Measurements from ENCODE around the gene PDGFC. TPM values are rescaled to one million over a fixed set of nuclear protein-coding genes. Genes with fewer than 3 reads are reported as not detected.

PDGFC gene
- total and polyA plus RNA-seq, 2 of the 13 experiments (the other 11 are each of a cell fraction or from before 2014, with no cell fraction given): 4.6 to 9.1 TPM

DNA sequence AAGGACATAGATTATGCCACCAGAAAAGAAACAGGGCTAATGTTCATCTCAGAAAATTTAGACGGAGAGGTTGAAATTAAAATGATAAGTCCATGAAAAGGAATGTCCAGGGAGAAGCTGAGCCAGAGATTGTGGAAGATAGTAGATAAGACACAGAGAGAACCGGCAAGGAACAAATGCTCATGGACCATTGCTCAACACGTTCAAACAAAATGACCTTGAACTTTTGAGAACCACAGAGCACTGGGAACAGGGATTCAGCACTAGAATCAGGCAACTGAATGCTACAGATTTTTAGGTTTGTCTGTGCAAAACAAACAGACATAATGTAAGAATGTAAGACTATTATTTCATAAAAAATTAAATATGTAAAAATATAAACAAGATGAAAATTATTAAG, 206.3 kb downstream of the PDGFC start (continued):
- no peak for TF ChIP-seq SP140L (CRISPR knock-in tag; IDR thresholded peaks at IDR 0.05; ENCODE audit: borderline replicate concordance)
- TF ChIP-seq CAMTA2 (CRISPR knock-in tag; IDR thresholded peaks at IDR 0.05; ENCODE audit: borderline replicate concordance): no peak
- no peak for TF ChIP-seq RAD21 (CRISPR knock-in tag; IDR thresholded peaks at IDR 0.05)
- no peak for TF ChIP-seq ZNF253 (CRISPR knock-in tag; IDR thresholded peaks at IDR 0.05; ENCODE audit: borderline replicate concordance)
- no peak for TF ChIP-seq ZNF460 (CRISPR knock-in tag; IDR thresholded peaks at IDR 0.05; ENCODE audit: borderline replicate concordance)
- no peak for TF ChIP-seq KDM2A (CRISPR knock-in tag; IDR thresholded peaks at IDR 0.05; ENCODE audit: borderline replicate concordance, low read depth)
- no peak for TF ChIP-seq ZNF430 (CRISPR knock-in tag; IDR thresholded peaks at IDR 0.05)
- TF ChIP-seq, protein P1, sequence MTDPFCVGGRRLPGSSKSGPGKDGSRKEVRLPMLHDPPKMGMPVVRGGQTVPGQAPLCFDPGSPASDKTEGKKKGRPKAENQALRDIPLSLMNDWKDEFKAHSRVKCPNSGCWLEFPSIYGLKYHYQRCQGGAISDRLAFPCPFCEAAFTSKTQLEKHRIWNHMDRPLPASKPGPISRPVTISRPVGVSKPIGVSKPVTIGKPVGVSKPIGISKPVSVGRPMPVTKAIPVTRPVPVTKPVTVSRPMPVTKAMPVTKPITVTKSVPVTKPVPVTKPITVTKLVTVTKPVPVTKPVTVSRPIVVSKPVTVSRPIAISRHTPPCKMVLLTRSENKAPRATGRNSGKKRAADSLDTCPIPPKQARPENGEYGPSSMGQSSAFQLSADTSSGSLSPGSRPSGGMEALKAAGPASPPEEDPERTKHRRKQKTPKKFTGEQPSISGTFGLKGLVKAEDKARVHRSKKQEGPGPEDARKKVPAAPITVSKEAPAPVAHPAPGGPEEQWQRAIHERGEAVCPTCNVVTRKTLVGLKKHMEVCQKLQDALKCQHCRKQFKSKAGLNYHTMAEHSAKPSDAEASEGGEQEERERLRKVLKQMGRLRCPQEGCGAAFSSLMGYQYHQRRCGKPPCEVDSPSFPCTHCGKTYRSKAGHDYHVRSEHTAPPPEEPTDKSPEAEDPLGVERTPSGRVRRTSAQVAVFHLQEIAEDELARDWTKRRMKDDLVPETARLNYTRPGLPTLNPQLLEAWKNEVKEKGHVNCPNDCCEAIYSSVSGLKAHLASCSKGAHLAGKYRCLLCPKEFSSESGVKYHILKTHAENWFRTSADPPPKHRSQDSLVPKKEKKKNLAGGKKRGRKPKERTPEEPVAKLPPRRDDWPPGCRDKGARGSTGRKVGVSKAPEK (CRISPR knock-in tag; IDR thresholded peaks at IDR 0.05; ENCODE audit: borderline replicate concordance): no peak
- no peak for TF ChIP-seq MAF1 (CRISPR knock-in tag; IDR thresholded peaks at IDR 0.05; ENCODE audit: borderline replicate concordance)
- TF ChIP-seq ZNF678 (CRISPR knock-in tag; IDR thresholded peaks at IDR 0.05): no peak
- TF ChIP-seq ZBTB3 (CRISPR knock-in tag; IDR thresholded peaks at IDR 0.05; ENCODE audit: borderline replicate concordance, low read depth): no peak
- no peak for TF ChIP-seq ONECUT2 (CRISPR knock-in tag; IDR thresholded peaks at IDR 0.05)
- no peak for TF ChIP-seq ZNF24 (IDR thresholded peaks at IDR 0.05)
- TF ChIP-seq, protein P2, sequence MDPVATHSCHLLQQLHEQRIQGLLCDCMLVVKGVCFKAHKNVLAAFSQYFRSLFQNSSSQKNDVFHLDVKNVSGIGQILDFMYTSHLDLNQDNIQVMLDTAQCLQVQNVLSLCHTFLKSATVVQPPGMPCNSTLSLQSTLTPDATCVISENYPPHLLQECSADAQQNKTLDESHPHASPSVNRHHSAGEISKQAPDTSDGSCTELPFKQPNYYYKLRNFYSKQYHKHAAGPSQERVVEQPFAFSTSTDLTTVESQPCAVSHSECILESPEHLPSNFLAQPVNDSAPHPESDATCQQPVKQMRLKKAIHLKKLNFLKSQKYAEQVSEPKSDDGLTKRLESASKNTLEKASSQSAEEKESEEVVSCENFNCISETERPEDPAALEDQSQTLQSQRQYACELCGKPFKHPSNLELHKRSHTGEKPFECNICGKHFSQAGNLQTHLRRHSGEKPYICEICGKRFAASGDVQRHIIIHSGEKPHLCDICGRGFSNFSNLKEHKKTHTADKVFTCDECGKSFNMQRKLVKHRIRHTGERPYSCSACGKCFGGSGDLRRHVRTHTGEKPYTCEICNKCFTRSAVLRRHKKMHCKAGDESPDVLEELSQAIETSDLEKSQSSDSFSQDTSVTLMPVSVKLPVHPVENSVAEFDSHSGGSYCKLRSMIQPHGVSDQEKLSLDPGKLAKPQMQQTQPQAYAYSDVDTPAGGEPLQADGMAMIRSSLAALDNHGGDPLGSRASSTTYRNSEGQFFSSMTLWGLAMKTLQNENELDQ (CRISPR knock-in tag; IDR thresholded peaks at IDR 0.05; ENCODE audit: borderline replicate concordance): no peak
- TF ChIP-seq GZF1 (CRISPR knock-in tag; IDR thresholded peaks at IDR 0.05): no peak
- peak; percentile 52; the same call in 1 of the 2 replicates for TF ChIP-seq RXRB (CRISPR knock-in tag; IDR thresholded peaks at IDR 0.05; ENCODE audit: borderline replicate concordance)
- TF ChIP-seq ZSCAN30 (CRISPR knock-in tag; IDR thresholded peaks at IDR 0.05): no peak
- TF ChIP-seq NR2C2 (CRISPR knock-in tag; IDR thresholded peaks at IDR 0.05; ENCODE audit: borderline replicate concordance): no peak
- TF ChIP-seq ZNF335 (CRISPR knock-in tag; IDR thresholded peaks at IDR 0.05): no peak
- TF ChIP-seq, protein P3, sequence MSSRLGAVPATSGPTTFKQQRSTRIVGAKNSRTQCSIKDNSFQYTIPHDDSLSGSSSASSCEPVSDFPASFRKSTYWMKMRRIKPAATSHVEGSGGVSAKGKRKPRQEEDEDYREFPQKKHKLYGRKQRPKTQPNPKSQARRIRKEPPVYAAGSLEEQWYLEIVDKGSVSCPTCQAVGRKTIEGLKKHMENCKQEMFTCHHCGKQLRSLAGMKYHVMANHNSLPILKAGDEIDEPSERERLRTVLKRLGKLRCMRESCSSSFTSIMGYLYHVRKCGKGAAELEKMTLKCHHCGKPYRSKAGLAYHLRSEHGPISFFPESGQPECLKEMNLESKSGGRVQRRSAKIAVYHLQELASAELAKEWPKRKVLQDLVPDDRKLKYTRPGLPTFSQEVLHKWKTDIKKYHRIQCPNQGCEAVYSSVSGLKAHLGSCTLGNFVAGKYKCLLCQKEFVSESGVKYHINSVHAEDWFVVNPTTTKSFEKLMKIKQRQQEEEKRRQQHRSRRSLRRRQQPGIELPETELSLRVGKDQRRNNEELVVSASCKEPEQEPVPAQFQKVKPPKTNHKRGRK (CRISPR knock-in tag; IDR thresholded peaks at IDR 0.05): no peak

Measured in HepG2 (cell line).